HFF-Myc (cell line): ENCODE measurements around the gene MCCD1.

ENCODE experiments used
- DNase-seq: peaks from one replicate; pipeline ENCODE4 v3.0.0-alpha.2; 2011; ENCODE audit warnings: low read depth; ENCODE audit errors: extremely low read depth
- H3K4me3 ChIP-seq: replicated peaks from 2 replicates; pipeline ENCODE4 v1.5.1; 2011; ENCODE audit warnings: low read depth, mild to moderate bottlenecking, control low read depth, low read length
- CTCF ChIP-seq: IDR thresholded peaks from 2 replicates; pipeline ENCODE4 v1.5.1; 2012; ENCODE audit warnings: mild to moderate bottlenecking, low read depth, low read length, control low read depth; ENCODE audit errors: missing control alignments

MCCD1 gene

GRCh38 chr6:31525932-31526591, 2.7 kb upstream of the MCCD1 start:
- no peak for TF ChIP-seq CTCF
- no peak overlapping the region for H3K4me3 ChIP-seq
- no peak for DNase-seq

GRCh38 chr6:31528307-31528777, 420 bp upstream of the MCCD1 start:
- TF ChIP-seq CTCF, result no peak
- DNase-seq, result no peak
- no peak overlapping the region for H3K4me3 ChIP-seq

- H3K4me3 ChIP-seq, result no peak overlapping the region
- TF ChIP-seq CTCF, result no peak
- no peak for DNase-seq
These were observed 778 bp downstream of the MCCD1 start for GRCh38 chr6:31529329-31530150.

- no peak overlapping the region for H3K4me3 ChIP-seq
- TF ChIP-seq CTCF, result no peak
- DNase-seq, result no peak
These were observed 1.9 kb downstream of the MCCD1 start for GRCh38 chr6:31530659-31531058.

- DNase-seq, result no peak
- no peak overlapping the region for H3K4me3 ChIP-seq
- TF ChIP-seq CTCF, result no peak
These were observed 2.4 kb downstream of the MCCD1 start for GRCh38 chr6:31531162-31531561.

- TF ChIP-seq CTCF, result no peak
- H3K4me3 ChIP-seq, result no peak overlapping the region
- no peak for DNase-seq
These were observed 3.2 kb downstream of the MCCD1 start for GRCh38 chr6:31531771-31532643.
